HepG2 (cell line): Measurements from ENCODE around the gene CGREF1. TPM values are rescaled to one million over a fixed set of nuclear protein-coding genes. Genes with fewer than 3 reads are reported as not detected.
A peak's percentile ranks its signal among the peaks of the same experiment; 100 is the strongest.

Source experiments
- BCL6 ChIP-seq: IDR thresholded peaks from 2 replicates; pipeline ENCODE4 v1.6.1; 2016; ENCODE audit warnings: missing genetic modification reagents, missing compliant biosample characterization
- CEBPZ ChIP-seq: IDR thresholded peaks from 2 replicates; pipeline ENCODE4 v1.6.1; 2012; ENCODE audit warnings: low read length, improper control_type of control experiment
- CENPX ChIP-seq: sonication (generic); formaldehyde crosslinking; IDR thresholded peaks from 2 replicates; pipeline ENCODE4 v1.9.0; 2021; ENCODE audit warnings: mild to moderate bottlenecking, missing genetic modification reagents, moderate library complexity
- DNMT3B ChIP-seq: conservative IDR thresholded peaks from 2 replicates; pipeline ENCODE4 v1.6.1; 2016; ENCODE audit warnings: missing biosample characterization, control low read depth
- MAFG ChIP-seq: sonication (generic); formaldehyde crosslinking; IDR thresholded peaks from 2 replicates; pipeline ENCODE4 v1.5.1; 2020; ENCODE audit warnings: mild to moderate bottlenecking, missing genetic modification reagents
- MIER2 ChIP-seq: IDR thresholded peaks from 2 replicates; pipeline ENCODE4 v1.6.1; 2016; ENCODE audit warnings: missing biosample characterization, missing genetic modification reagents
- SUZ12 ChIP-seq: fragments of 150-350 bp; IDR thresholded peaks from 2 replicates; pipeline ENCODE4 v1.6.1; 2014; ENCODE audit warnings: low read depth, low read length
- XRCC5 ChIP-seq: fragments of 200-400 bp; formaldehyde crosslinking; optimal IDR thresholded peaks from 2 replicates; pipeline ENCODE3; 2017; ENCODE audit warnings: mild to moderate bottlenecking, low read length
- ZFP82 ChIP-seq: sonication (generic); formaldehyde crosslinking; IDR thresholded peaks from 2 replicates; pipeline ENCODE4 v1.5.1; 2020; ENCODE audit warnings: mild to moderate bottlenecking, missing genetic modification reagents, borderline replicate concordance
- ZKSCAN5 ChIP-seq: sonication (generic); formaldehyde crosslinking; IDR thresholded peaks from 2 replicates; pipeline ENCODE4 v1.5.1; 2020; ENCODE audit warnings: mild to moderate bottlenecking, missing genetic modification reagents
- ZNF431 ChIP-seq: sonication (generic); formaldehyde crosslinking; IDR thresholded peaks from 2 replicates; pipeline ENCODE4 v1.9.0; 2022; ENCODE audit warnings: missing genetic modification reagents, low read depth, mild to moderate bottlenecking, borderline replicate concordance
- ZNF510 ChIP-seq: sonication (generic); formaldehyde crosslinking; IDR thresholded peaks from 2 replicates; pipeline ENCODE4 v1.4.0; 2020; ENCODE audit warnings: low read depth, mild to moderate bottlenecking, missing genetic modification reagents
- ZNF704 ChIP-seq: sonication (generic); formaldehyde crosslinking; IDR thresholded peaks from 2 replicates; pipeline ENCODE4 v1.8.1; 2023; ENCODE audit warnings: mild to moderate bottlenecking, inconsistent platforms, moderate library complexity, missing genetic modification reagents, borderline replicate concordance
- ZNF709 ChIP-seq: sonication (generic); formaldehyde crosslinking; IDR thresholded peaks from 2 replicates; pipeline ENCODE4 v1.5.0; 2020; ENCODE audit warnings: mild to moderate bottlenecking, missing genetic modification reagents
- ZNF775 ChIP-seq: sonication (generic); formaldehyde crosslinking; IDR thresholded peaks from 2 replicates; pipeline ENCODE4 v1.4.0; 2020; ENCODE audit warnings: missing genetic modification reagents, mild to moderate bottlenecking, moderate library complexity, borderline replicate concordance
- polyA plus RNA-seq, 8 experiments: library from polyadenylated mRNA; depleted of rRNA in 3 of 8; stranded (reverse) in 7 of 8; unstranded in 1 of 8; fragments of >200 nt; fragmentation: Illumina TruSeq in 4 of 8; extraction: Trizol in 4 of 8; gene quantifications; 2 replicates each; pipeline versions ENCODE4 v1.2.1 to v1.2.3, GENCODE V29; 2011 to 2016; ENCODE audit warnings: low read depth in 4 of 8, missing spikeins in 1 of 8, mixed read lengths in 1 of 8; ENCODE audit not compliant: insufficient read depth in 1 of 8
- total RNA-seq, 5 experiments: library from RNA; depleted of rRNA; stranded (reverse); fragments of >200 nt; fragmentation: Illumina TruSeq; extraction: Trizol; gene quantifications; 2 replicates each; pipeline ENCODE4 v1.2.3, GENCODE V29; 2016; ENCODE audit warnings: low read depth in 1 of 5
- TF ChIP-seq, protein P1 (sequence below): sonication (generic); formaldehyde crosslinking; IDR thresholded peaks from 2 replicates; pipeline ENCODE4 v1.8.1; 2022; ENCODE audit warnings: low read depth, mild to moderate bottlenecking, missing genetic modification reagents
- TF ChIP-seq, protein P2 (sequence below): sonication (generic); formaldehyde crosslinking; IDR thresholded peaks from 2 replicates; pipeline ENCODE4 v1.9.0; 2021; ENCODE audit warnings: missing genetic modification reagents, borderline replicate concordance
- TF ChIP-seq, protein P3 (sequence below): sonication (generic); formaldehyde crosslinking; IDR thresholded peaks from 2 replicates; pipeline ENCODE4 v1.5.1; 2020; ENCODE audit warnings: missing genetic modification reagents, mild to moderate bottlenecking, borderline replicate concordance

The CGREF1 gene
- total and polyA plus RNA-seq, 2 of the 13 experiments (the other 11 are each of a cell fraction or from before 2014, with no cell fraction given), result 13.9 to 23.4 TPM

- TF ChIP-seq, protein P1, sequence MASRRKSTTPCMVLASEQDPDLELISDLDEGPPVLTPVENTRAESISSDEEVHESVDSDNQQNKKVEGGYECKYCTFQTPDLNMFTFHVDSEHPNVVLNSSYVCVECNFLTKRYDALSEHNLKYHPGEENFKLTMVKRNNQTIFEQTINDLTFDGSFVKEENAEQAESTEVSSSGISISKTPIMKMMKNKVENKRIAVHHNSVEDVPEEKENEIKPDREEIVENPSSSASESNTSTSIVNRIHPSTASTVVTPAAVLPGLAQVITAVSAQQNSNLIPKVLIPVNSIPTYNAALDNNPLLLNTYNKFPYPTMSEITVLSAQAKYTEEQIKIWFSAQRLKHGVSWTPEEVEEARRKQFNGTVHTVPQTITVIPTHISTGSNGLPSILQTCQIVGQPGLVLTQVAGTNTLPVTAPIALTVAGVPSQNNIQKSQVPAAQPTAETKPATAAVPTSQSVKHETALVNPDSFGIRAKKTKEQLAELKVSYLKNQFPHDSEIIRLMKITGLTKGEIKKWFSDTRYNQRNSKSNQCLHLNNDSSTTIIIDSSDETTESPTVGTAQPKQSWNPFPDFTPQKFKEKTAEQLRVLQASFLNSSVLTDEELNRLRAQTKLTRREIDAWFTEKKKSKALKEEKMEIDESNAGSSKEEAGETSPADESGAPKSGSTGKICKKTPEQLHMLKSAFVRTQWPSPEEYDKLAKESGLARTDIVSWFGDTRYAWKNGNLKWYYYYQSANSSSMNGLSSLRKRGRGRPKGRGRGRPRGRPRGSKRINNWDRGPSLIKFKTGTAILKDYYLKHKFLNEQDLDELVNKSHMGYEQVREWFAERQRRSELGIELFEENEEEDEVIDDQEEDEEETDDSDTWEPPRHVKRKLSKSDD, result peak; percentile 10; the same call in 1 of the 2 replicates
- TF ChIP-seq ZNF431 (CRISPR knock-in tag) (no peak; the same call in none of the 2 replicates), ZNF775 (CRISPR knock-in tag) (no peak), ZNF510 (CRISPR knock-in tag) (no peak; the same call in 1 of the 2 replicates), DNMT3B (no peak), XRCC5 (peak; percentile 14), BCL6 (CRISPR knock-in tag) (0 out of 2 replicates have a peak, but pooled peaks have one; percentile 3), ZNF709 (CRISPR knock-in tag) (peak; percentile 21; the same call in 1 of the 2 replicates), MAFG (CRISPR knock-in tag) (no peak), MIER2 (0 out of 2 replicates have a peak, but pooled peaks have one; percentile 6), ZKSCAN5 (CRISPR knock-in tag) (no peak), CEBPZ (no peak), CENPX (no peak), ZFP82 (CRISPR knock-in tag) (no peak), SUZ12 (no peak), ZNF704 (CRISPR knock-in tag) (peak; percentile 90; the same call in 1 of the 2 replicates)
- TF ChIP-seq, protein P2, sequence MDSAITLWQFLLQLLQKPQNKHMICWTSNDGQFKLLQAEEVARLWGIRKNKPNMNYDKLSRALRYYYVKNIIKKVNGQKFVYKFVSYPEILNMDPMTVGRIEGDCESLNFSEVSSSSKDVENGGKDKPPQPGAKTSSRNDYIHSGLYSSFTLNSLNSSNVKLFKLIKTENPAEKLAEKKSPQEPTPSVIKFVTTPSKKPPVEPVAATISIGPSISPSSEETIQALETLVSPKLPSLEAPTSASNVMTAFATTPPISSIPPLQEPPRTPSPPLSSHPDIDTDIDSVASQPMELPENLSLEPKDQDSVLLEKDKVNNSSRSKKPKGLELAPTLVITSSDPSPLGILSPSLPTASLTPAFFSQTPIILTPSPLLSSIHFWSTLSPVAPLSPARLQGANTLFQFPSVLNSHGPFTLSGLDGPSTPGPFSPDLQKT (CRISPR knock-in tag), result no peak
- TF ChIP-seq, protein P3, sequence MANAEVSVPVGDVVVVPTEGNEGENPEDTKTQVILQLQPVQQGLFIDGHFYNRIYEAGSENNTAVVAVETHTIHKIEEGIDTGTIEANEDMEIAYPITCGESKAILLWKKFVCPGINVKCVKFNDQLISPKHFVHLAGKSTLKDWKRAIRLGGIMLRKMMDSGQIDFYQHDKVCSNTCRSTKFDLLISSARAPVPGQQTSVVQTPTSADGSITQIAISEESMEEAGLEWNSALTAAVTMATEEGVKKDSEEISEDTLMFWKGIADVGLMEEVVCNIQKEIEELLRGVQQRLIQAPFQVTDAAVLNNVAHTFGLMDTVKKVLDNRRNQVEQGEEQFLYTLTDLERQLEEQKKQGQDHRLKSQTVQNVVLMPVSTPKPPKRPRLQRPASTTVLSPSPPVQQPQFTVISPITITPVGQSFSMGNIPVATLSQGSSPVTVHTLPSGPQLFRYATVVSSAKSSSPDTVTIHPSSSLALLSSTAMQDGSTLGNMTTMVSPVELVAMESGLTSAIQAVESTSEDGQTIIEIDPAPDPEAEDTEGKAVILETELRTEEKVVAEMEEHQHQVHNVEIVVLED (CRISPR knock-in tag), result peak; percentile 54; the same call in 1 of the 2 replicates
These were observed 32.0 kb downstream of the CGREF1 start, which contains the start of gene KHK (continued) for GRCh38 chr2:27086724-27087593.
